Epithelial cell of proximal tubule (primary cell): Measurements from ENCODE around the gene BCO2. TPM values are rescaled to one million over a fixed set of nuclear protein-coding genes. Genes with fewer than 3 reads are reported as not detected.
"Not testable (repeated sequence)": the region's sequence is repeated elsewhere in the genome, so short reads cannot be mapped to it uniquely, and the experiment has no call there.

ENCODE experiments used
- DNase-seq: peaks from one replicate; pipeline ENCODE4 v3.0.0-alpha.2; 2011; ENCODE audit warnings: low read depth
- H3K4me3 ChIP-seq: 2 replicates; pipeline ENCODE4 v1.5.1; 2011; ENCODE audit warnings: low read depth, mild to moderate bottlenecking, low read length
- CTCF ChIP-seq: conservative IDR thresholded peaks from 2 replicates; pipeline ENCODE4 v1.5.1; 2012; ENCODE audit warnings: low read depth, mild to moderate bottlenecking, low read length
- total RNA-seq: library from RNA; depleted of rRNA; stranded (reverse); fragments of >200 nt; gene quantifications from 2 replicates; pipeline ENCODE4 v1.2.3, GENCODE V29; 2015

The BCO2 gene
- total RNA-seq, 1 donor from 2014 or later, result 0.52 TPM

- H3K4me3 ChIP-seq, result no peak overlapping the region
- TF ChIP-seq CTCF, result no peak
Observed at GRCh38 chr11:112179601-112180000, 4.3 kb downstream of the BCO2 start.

GRCh38 chr11:112182867-112183266, 7.6 kb downstream of the BCO2 start:
- no peak for DNase-seq
- TF ChIP-seq CTCF, result no peak
- no peak overlapping the region for H3K4me3 ChIP-seq

More at GRCh38 chr11:112179601-112180000, 4.3 kb downstream of the BCO2 start:
- DNase-seq, result no peak

- DNase-seq, result no peak
- TF ChIP-seq CTCF, result no peak
- no peak overlapping the region for H3K4me3 ChIP-seq
Observed at GRCh38 chr11:112185883-112186282, 10.6 kb downstream of the BCO2 start.

GRCh38 chr11:112186304-112186703, 11.0 kb downstream of the BCO2 start:
- no peak for TF ChIP-seq CTCF
- DNase-seq, result no peak
- no peak overlapping the region for H3K4me3 ChIP-seq

- not testable (repeated sequence) for H3K4me3 ChIP-seq
- peak; percentile 32 for DNase-seq
Observed at GRCh38 chr11:112195113-112195512, 19.8 kb downstream of the BCO2 start.

DNA sequence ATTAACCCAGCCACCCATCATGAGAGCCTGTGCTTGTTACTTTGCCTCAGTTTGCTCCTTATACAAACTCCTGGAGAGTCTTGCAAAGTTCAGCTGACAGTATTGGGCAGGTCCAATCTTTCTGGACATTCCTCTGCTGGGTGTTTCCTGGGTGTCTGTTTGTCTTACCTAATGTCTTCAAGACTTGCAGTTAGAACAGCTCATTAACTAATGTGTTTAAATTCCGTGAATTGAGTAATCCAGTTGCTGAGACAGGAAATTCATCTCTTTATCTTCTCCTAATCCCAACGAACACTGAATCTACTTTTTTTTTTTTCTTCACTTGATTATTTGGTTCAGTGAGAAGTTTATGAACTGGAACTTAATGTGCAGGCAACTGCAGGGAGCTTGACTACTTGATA, 20.6 kb downstream of the BCO2 start:
- no peak for TF ChIP-seq CTCF
- no peak overlapping the region for H3K4me3 ChIP-seq
- DNase-seq, result peak; percentile 60

- no peak for DNase-seq
- no peak overlapping the region for H3K4me3 ChIP-seq
- no peak for TF ChIP-seq CTCF
Observed at GRCh38 chr11:112196519-112197087, 21.3 kb downstream of the BCO2 start.

- not testable (repeated sequence) for H3K4me3 ChIP-seq, DNase-seq
Observed at GRCh38 chr11:112199101-112199500, 23.8 kb downstream of the BCO2 start.
